SH-SY5Y (cell line): ENCODE measurements around the gene RAPGEF1.

Experiments used
- GATA2 ChIP-seq: IDR thresholded peaks from 2 replicates; pipeline ENCODE4 v1.6.1; 2011; ENCODE audit warnings: mild to moderate bottlenecking, low read depth, low read length
- GATA3 ChIP-seq: IDR thresholded peaks from 2 replicates; pipeline ENCODE4 v1.6.1; 2011; ENCODE audit warnings: low read depth, mild to moderate bottlenecking, low read length, moderate library complexity

- TF ChIP-seq GATA2 (no peak), GATA3 (no peak)
Measured at GRCh38 chr9:131641618-131642495, 98.0 kb downstream of the RAPGEF1 start.
